HG03457 (cell line): ENCODE data around the gene NIM1K.
"Not testable (repeated sequence)": the region's sequence is repeated elsewhere in the genome, so short reads cannot be mapped to it uniquely, and the experiment has no call there.

ENCODE experiments used
- ATAC-seq: cut with Tn5 transposase; IDR thresholded peaks from one replicate; pipeline ENCODE4 v1.9.1; 2021; ENCODE audit warnings: moderate number of reproducible peaks; ENCODE audit not compliant: unreplicated experiment

NIM1K gene

GRCh38 chr5:43191740-43192557, at the start of gene NIM1K:
TSS of gene NIM1K (plus strand) at chr5:43192225. CDS start at chr5:43245776, 53,551 bp downstream.
- ATAC-seq = peak; percentile 78

DNA sequence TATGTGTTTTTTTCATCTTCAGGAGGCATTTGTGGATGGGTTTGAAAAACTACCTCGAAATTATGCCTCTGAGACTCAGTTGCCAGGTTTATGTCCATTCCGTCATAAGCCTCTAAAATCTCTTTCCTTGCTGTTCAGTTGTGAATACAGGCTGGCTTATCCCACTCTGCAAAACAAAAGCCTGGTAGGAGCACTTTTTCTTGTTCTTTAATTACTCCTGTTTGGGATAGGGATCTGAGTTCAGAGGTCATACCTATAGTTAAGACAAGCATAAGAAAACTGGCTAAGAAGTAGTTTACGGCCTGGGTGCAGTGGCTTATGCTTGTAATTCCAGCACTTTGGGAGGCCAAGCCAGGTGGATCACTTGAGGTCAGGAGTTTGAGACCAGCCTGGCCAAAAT, 47.0 kb upstream of the NIM1K start:
- ATAC-seq = no peak

DNA sequence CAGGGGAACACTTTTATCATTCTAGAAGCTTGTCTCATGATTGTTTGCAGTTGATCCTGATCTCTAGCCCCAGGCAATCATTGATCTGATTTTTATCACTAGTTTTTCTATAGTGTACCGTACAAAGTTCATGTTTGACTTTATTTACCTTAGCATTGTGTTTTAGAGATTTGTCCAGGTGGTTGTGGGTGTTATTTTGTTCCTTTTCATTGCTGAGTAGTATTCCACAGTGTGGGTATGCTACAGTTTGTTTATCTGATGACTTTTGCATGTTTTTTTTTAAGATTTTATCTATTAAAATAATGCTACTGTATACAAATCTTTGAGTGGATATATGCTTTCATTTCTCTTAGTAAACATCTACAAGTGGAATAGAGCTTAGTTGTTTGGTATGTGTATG, 45.1 kb upstream of the NIM1K start:
- ATAC-seq = no peak

GRCh38 chr5:43148417-43148816, 43.6 kb upstream of the NIM1K start:
- ATAC-seq = no peak

GRCh38 chr5:43149231-43149630, 42.8 kb upstream of the NIM1K start:
- no peak for ATAC-seq

DNA sequence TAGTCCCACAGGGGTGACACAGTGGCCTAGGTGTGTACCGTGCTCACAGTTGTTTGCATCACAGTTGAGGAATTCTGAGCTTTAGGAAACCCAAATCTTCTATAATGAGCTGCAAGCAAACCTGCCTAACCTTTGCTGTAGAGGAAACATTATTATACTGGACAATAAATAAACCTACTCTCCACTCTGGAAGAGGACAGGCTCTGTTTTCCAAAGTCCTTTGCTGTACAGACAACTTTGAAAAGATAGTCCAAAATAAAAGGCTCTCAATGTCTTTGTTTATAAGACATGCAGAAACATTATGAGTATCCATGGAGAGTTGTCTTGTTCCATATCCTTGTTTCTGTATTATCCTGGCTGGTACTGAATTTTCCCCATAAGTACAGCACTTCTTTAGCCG, 42.0 kb upstream of the NIM1K start:
- ATAC-seq = no peak

GRCh38 chr5:43150748-43151147, 41.3 kb upstream of the NIM1K start:
- ATAC-seq = no peak

DNA sequence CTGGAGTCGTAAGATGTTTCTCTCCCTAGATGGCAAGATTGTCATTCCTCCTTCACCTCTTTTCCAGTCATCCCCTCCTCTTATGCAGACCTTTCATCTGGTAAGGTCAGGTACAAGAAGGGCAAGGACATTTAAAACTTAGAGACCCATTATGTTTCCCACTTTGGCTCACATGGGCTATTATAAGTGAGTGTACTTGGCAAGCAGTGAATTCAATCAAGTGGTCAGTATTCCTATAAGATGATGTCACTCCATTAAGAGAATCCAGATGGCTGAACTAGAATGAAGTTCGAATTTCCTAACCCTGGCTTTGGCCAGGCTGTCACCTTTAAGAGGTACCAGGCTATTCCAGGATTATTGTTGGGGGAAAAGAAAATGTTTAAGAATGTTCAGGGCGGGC, 39.1 kb upstream of the NIM1K start:
- ATAC-seq = no peak

GRCh38 chr5:43154469-43154868, 37.6 kb upstream of the NIM1K start:
- ATAC-seq = no peak

DNA sequence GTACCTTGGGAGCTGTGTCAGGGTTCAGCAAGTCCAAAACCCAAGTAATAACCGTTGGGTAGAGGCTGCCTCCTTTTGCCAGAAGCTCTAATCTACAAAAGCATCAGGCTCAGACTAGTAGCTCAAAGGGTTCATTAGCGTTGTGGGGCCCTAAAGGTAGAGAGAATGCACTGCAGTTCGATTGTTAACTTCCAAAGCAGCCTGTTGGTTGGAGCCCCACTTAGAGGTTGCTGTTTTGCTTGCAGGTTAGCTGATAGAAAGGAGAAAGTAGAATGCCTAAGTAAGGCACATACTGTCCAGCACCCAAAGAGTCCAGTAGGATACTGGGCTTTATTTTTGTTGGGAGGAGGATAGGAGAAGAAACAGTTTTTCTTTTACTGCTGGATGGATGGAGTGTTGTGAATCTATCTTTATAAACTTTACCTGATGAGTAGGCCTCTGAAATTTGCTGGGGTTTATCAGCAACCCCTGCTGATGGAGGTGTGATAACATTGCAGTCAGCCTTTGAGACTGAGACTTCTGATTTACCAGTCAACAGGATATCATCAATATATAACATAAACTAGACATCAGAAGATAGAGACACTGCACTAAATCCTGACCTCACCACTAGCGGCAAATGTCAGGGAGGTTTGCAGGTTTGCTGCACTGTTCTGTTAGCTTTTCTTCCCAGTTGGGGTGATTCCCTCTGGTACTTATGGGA, 36.5 kb upstream of the NIM1K start:
- no peak for ATAC-seq

DNA sequence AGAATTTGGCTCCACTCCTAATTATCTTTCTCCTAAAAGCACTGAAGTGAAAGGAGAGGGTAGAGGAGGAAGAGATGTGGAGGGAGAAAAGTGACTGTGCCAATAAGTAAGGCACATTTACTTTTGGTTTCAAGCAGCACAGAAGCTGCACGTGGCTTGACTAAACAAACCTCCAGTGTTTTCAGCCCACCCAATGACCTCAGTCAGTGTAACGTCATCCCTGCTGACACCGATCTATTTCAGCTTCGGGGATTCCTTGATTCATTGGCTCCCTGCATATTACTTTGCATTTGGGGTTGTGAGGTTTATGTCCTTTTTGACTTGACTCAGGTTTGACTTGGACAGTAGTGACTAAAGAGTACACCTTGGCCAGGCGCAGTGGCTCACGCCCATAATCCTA, 35.6 kb upstream of the NIM1K start:
- no peak for ATAC-seq

DNA sequence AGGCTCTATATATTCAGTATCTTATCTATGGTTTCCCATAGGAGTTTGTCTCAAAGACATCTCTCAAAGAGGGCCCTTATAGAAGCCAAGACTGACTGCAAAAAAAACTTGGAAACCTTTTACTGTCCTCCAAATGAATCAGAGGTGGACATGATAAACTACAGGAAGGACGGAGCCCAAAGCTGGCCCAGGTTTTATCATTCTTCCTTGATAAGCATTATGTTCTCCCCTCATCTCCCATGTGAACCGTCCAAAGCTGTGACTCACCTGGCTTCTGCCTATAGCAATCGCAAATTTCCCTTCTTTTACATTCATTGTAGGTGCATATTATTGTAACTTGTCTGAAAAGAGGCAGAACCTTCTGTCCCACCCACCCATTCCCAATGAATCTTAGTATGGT, 35.0 kb upstream of the NIM1K start:
- no peak for ATAC-seq

DNA sequence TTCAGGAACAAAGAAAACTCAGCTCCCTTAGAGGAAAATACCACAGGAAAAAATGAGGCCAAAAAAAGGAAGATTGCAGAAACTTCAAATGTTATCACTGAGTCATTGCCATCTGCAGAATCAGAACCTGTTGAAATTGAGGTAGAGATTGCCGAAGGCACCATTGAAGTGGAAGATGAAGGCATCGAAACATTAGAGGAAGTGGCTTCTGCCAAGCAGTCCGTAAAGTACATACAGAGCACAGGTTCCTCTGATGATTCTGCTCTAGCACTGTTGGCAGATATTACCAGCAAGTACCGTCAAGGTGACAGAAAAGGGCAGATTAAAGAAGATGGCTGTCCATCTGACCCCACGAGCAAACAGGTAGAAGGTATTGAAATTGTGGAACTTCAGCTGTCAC, 30.8 kb upstream of the NIM1K start:
- ATAC-seq = no peak

- ATAC-seq = not testable (repeated sequence)
Observed at GRCh38 chr5:43164801-43165200, 27.2 kb upstream of the NIM1K start.

GRCh38 chr5:43165323-43165722, 26.7 kb upstream of the NIM1K start:
- ATAC-seq = no peak

- ATAC-seq = no peak
Observed at GRCh38 chr5:43168175-43168574, 23.9 kb upstream of the NIM1K start.

DNA sequence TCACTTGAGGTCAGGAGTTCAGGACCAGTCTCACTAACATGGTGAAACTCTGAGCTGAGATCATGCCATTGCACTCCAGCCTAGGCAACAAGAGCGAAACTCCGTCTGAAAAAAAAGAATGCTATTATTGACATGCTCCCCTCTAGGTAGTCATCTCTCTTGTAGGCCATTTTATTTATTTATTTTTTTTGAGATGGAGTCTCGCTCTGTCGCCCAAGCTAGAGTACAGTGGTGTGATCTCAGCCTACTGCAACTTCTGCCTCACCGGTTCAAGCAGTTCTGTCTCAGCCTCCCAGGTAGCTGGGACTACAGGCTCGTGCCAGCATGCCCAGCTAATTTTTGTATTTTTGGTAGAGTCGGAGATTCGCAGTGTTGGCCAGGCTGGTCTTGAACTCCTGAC, 20.6 kb upstream of the NIM1K start:
- ATAC-seq = no peak

DNA sequence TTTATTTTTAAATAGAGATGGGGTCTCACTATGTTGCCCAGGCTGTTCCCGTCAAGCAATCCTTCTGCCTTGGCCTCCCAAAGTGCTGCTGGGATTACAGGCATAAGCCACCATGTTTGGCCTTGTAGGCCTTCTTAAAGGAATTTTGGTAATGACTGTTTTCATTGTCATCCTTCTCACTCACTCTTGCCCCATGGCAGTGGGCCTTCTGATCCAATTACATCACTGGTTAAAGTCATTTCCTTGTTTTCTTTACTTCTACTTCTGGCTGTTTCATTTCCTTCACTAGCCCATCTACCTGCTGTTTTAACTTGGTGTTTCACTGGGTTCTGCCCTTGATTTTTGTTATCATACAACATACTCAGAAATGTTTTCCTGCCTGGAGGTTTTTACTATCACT, 20.1 kb upstream of the NIM1K start:
- no peak for ATAC-seq

DNA sequence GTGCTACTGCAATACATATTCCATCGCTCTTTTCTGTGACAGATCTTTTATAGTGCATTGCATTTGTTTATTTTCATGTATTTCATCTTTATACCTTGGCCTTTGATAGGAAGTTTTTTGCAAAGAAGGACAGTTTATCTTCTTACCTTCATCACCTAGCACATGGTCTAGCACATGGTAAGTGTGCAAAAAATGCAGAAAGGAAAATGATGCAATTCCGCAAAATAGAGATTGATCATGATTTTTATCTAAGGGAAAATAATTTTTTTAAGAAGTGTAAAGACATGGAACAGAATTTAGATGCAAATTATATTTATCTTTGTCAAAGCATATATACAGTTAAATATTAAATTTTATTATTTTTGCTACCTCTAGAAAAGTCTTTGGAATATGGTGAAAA, 19.2 kb upstream of the NIM1K start:
- no peak for ATAC-seq

GRCh38 chr5:43174586-43174985, 17.4 kb upstream of the NIM1K start:
- ATAC-seq = no peak

GRCh38 chr5:43179836-43180235, 12.2 kb upstream of the NIM1K start:
- no peak for ATAC-seq

GRCh38 chr5:43182421-43182820, 9.6 kb upstream of the NIM1K start:
- no peak for ATAC-seq
